DND-41 (cell line): ENCODE data around the gene TET2.

Experiments used
- ATAC-seq: fragments of 200-7000 bp; cut with Tn5 transposase; 3 replicates; pipeline ENCODE4 v1.9.1; 2021; ENCODE audit warnings: low read depth; ENCODE audit not compliant: insufficient read depth
- DNase-seq: peaks from one replicate; pipeline ENCODE4 v3.0.0-alpha.2; 2020
- H2AFZ ChIP-seq: 2 replicates; pipeline ENCODE4 v1.6.0; 2012; ENCODE audit warnings: low read depth, low read length
- H3K27ac ChIP-seq: 2 replicates; pipeline ENCODE4 v1.5.1; 2012; ENCODE audit warnings: low read length, inconsistent platforms
- H3K27me3 ChIP-seq: fragments of 200-600 bp; sonication (generic); 2 replicates; pipeline ENCODE4 v1.6.0; 2012; ENCODE audit warnings: low read length, mild to moderate bottlenecking, inconsistent platforms; ENCODE audit not compliant: insufficient read depth, poor library complexity
- H3K36me3 ChIP-seq: 2 replicates; pipeline ENCODE4 v1.5.1; 2012; ENCODE audit warnings: low read length, inconsistent platforms; ENCODE audit not compliant: insufficient read depth
- H3K4me1 ChIP-seq: 2 replicates; pipeline ENCODE4 v1.5.1; 2012; ENCODE audit warnings: mild to moderate bottlenecking, low read length; ENCODE audit not compliant: insufficient read depth
- H3K4me2 ChIP-seq: 2 replicates; pipeline ENCODE4 v1.6.0; 2012; ENCODE audit warnings: mild to moderate bottlenecking, moderate library complexity, low read length, inconsistent platforms; ENCODE audit not compliant: insufficient read depth
- H3K4me3 ChIP-seq, 2 experiments: fragments of 200-600 bp in 1 of 2; shearing (Covaris generic) in 1 of 2; 2 replicates each; pipeline ENCODE4 v1.5.1; 2012 to 2016; ENCODE audit warnings: inconsistent platforms in 2 of 2, low read length in 2 of 2, mild to moderate bottlenecking in 2 of 2, low read depth in 1 of 2, moderate library complexity in 1 of 2
- H3K79me2 ChIP-seq: 2 replicates; pipeline ENCODE4 v1.6.0; 2012; ENCODE audit warnings: low read length, inconsistent platforms; ENCODE audit not compliant: insufficient read depth
- H3K9ac ChIP-seq: 2 replicates; pipeline ENCODE4 v1.6.0; 2012; ENCODE audit warnings: low read depth, mild to moderate bottlenecking, inconsistent platforms, low read length, moderate library complexity
- H3K9me3 ChIP-seq: 2 replicates; pipeline ENCODE4 v1.5.1; 2012; ENCODE audit warnings: low read length, moderate library complexity, mild to moderate bottlenecking, inconsistent platforms; ENCODE audit not compliant: insufficient read depth, severe bottlenecking
- H4K20me1 ChIP-seq: 2 replicates; pipeline ENCODE4 v1.6.0; 2012; ENCODE audit warnings: low read length; ENCODE audit not compliant: insufficient read depth
- EZH2 ChIP-seq: IDR thresholded peaks from 3 replicates; pipeline ENCODE4 v1.6.1; 2012; ENCODE audit warnings: borderline replicate concordance, low read depth, mild to moderate bottlenecking, moderate library complexity, low read length, inconsistent platforms; ENCODE audit not compliant: severe bottlenecking
- TF ChIP-seq, protein P1 (sequence below): IDR thresholded peaks from 2 replicates; pipeline ENCODE4 v1.5.1; 2012; ENCODE audit warnings: borderline replicate concordance, low read length, moderate library complexity, mild to moderate bottlenecking; ENCODE audit not compliant: poor library complexity, severe bottlenecking; ENCODE audit errors: extremely low read depth

The TET2 gene

DNA sequence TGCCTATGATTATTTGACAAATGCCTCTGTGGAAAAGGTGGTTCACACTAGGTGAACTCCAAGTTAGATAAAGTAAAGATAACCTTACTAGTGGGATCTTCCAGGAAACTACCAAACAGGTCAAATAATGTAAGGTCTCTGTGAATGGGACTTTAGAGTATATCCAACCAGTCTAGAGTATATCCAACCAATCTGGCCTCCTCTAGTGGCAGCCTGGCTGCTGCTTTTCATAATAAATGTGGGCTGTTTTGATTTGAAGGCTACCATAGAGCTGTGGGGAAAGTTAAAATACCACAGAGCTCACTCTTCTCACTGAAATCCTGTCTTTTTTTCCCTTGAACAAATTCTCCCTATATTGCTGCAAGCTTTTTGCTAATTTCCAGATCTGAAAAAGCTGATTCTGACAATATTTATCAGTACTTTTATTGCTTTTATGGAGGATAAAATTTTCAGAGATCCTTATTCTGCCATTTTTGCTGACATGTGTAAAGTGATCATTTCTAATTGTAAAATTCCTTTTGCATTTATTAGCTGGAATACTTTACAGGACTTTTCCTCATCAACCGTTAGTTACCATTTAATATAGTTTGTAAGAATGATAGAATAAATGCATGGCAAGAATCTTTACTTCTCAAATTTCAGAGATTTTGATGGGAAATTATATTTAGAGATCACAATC, 111.3 kb downstream of the TET2 start:
- H3K27me3 ChIP-seq, result no peaks in the 10 kb centered on the region
- no peak overlapping the region for H3K9ac ChIP-seq
- no peak for ATAC-seq
- no peak overlapping the region for H3K4me2 ChIP-seq
- no peak overlapping the region for H2AFZ ChIP-seq
- H3K27ac ChIP-seq, result no peak overlapping the region
- TF ChIP-seq EZH2, result no peak
- TF ChIP-seq, protein P1, sequence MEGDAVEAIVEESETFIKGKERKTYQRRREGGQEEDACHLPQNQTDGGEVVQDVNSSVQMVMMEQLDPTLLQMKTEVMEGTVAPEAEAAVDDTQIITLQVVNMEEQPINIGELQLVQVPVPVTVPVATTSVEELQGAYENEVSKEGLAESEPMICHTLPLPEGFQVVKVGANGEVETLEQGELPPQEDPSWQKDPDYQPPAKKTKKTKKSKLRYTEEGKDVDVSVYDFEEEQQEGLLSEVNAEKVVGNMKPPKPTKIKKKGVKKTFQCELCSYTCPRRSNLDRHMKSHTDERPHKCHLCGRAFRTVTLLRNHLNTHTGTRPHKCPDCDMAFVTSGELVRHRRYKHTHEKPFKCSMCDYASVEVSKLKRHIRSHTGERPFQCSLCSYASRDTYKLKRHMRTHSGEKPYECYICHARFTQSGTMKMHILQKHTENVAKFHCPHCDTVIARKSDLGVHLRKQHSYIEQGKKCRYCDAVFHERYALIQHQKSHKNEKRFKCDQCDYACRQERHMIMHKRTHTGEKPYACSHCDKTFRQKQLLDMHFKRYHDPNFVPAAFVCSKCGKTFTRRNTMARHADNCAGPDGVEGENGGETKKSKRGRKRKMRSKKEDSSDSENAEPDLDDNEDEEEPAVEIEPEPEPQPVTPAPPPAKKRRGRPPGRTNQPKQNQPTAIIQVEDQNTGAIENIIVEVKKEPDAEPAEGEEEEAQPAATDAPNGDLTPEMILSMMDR, result no peak
- H3K79me2 ChIP-seq, result no peaks in the 10 kb centered on the region
- H3K36me3 ChIP-seq, result no peaks in the 10 kb centered on the region
- no peak overlapping the region for H3K4me3 ChIP-seq
- peaks cover 2% of the 10 kb centered on the region for H3K9me3 ChIP-seq
- DNase-seq, result no peak
- H3K4me1 ChIP-seq, result no peaks in the 10 kb centered on the region
- H4K20me1 ChIP-seq, result no peaks in the 10 kb centered on the region

DNA sequence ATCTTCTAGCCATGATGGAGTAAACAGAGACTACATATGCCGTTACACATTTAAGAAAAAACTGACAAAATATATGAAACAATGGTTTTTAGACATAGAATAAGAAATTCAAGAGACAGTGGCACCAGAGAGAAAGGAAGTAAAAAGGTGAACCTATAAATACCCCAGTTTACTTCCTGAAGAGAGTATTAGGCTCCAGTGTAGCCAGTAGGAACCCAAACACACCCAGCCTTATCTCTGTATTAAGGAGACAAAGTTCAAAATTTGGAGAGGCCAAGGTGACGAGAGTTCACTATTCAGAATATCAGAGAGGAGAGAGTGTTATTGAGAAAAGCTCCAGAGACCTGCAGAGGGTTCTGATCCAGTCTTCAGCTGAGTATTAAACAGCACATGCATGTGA, 119.0 kb downstream of the TET2 start:
- Histone ChIP-seq H3K36me3 (no peaks in the 10 kb centered on the region), H3K9me3 (no peaks in the 10 kb centered on the region), H3K27ac (no peak overlapping the region), H3K4me1 (no peaks in the 10 kb centered on the region), H3K79me2 (no peaks in the 10 kb centered on the region), H3K4me3 (no peak overlapping the region), H2AFZ (no peak overlapping the region), H3K27me3 (no peaks in the 10 kb centered on the region), H3K4me2 (no peak overlapping the region), H3K9ac (no peak overlapping the region), H4K20me1 (no peaks in the 10 kb centered on the region)
- no peak for TF ChIP-seq EZH2
- TF ChIP-seq, protein P1, result no peak
- DNase-seq (no peak), ATAC-seq (no peak)

DNA sequence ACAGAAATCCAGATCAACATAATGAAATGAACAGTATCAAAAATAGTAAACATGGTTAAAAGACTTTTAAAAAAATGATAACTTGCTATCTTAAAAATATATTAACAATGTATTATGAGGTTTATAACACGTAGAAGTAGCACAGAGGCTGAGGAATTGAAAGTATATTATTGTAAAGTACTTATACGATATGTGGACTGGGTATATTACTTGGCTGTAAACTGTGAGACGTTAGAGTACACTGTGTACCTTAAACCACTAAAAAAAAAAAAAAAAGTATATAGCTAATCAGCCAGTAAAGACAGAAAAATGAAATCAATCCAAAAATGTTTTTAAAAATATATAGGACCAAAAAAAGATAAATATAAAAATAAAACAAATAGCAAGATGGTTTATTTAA, 120.6 kb downstream of the TET2 start:
- no peaks in the 10 kb centered on the region for H3K27me3 ChIP-seq
- no peaks in the 10 kb centered on the region for H3K9me3 ChIP-seq
- DNase-seq (no peak), ATAC-seq (no peak)
- H3K4me3 ChIP-seq, result no peak overlapping the region
- H3K27ac ChIP-seq, result no peak overlapping the region
- no peaks in the 10 kb centered on the region for H3K36me3 ChIP-seq
- no peaks in the 10 kb centered on the region for H4K20me1 ChIP-seq
- no peaks in the 10 kb centered on the region for H3K79me2 ChIP-seq
- no peak overlapping the region for H3K9ac ChIP-seq
- no peak overlapping the region for H3K4me2 ChIP-seq
- TF ChIP-seq, protein P1, result no peak
- no peak for TF ChIP-seq EZH2
- H2AFZ ChIP-seq, result no peak overlapping the region
- H3K4me1 ChIP-seq, result no peaks in the 10 kb centered on the region
